ENCODE results near the gene FOXP1. TPM values are rescaled to one million over a fixed set of nuclear protein-coding genes. Genes with fewer than 3 reads are reported as not detected.
A peak's percentile ranks its signal among the peaks of the same experiment; 100 is the strongest.

The FOXP1 gene
- total RNA-seq, 1 donor from 2014 or later = 71.3 TPM

GRCh38 chr3:71074423-71074822 lies 509.1 kb downstream of the FOXP1 start:
- TF ChIP-seq, protein P1, sequence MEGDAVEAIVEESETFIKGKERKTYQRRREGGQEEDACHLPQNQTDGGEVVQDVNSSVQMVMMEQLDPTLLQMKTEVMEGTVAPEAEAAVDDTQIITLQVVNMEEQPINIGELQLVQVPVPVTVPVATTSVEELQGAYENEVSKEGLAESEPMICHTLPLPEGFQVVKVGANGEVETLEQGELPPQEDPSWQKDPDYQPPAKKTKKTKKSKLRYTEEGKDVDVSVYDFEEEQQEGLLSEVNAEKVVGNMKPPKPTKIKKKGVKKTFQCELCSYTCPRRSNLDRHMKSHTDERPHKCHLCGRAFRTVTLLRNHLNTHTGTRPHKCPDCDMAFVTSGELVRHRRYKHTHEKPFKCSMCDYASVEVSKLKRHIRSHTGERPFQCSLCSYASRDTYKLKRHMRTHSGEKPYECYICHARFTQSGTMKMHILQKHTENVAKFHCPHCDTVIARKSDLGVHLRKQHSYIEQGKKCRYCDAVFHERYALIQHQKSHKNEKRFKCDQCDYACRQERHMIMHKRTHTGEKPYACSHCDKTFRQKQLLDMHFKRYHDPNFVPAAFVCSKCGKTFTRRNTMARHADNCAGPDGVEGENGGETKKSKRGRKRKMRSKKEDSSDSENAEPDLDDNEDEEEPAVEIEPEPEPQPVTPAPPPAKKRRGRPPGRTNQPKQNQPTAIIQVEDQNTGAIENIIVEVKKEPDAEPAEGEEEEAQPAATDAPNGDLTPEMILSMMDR (IDR thresholded peaks at IDR 0.05; ENCODE audit: unreplicated experiment) = no peak
- H3K27me3 Mint-ChIP-seq (ENCODE audit: unreplicated experiment) = peaks cover 3% of the 10 kb centered on the region
- no peak overlapping the region for H3K27ac Mint-ChIP-seq (ENCODE audit: unreplicated experiment)
- H3K4me1 Mint-ChIP-seq (ENCODE audit: unreplicated experiment) = peaks cover 28% of the 10 kb centered on the region
- H3K4me3 Mint-ChIP-seq (ENCODE audit: unreplicated experiment) = no peak overlapping the region
- H3K36me3 Mint-ChIP-seq (ENCODE audit: low read depth, unreplicated experiment) = peaks cover 4% of the 10 kb centered on the region
- DNase-seq (ENCODE audit: low spot score) = no peak
- no peaks in the 10 kb centered on the region for H3K9me3 Mint-ChIP-seq (ENCODE audit: unreplicated experiment)

DNA sequence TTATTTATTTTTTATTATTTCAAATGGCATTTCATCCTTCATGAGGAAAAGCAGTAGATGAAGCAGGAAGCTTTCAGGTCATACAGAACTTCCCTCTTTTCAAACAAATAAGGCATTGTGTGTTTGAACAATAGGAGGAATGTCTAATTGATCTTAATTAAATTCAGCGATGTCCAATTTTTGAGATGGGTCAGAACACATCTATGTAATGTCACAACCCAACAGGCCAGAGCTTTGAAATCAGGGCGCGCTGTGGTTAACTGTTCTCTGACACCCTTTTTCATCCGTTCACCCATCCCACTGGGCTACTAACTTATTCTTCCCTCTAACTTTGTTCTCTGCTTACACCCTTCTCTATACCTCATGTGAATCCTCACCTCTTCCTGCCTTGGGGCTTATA lies 510.5 kb downstream of the FOXP1 start:
- DNase-seq (ENCODE audit: low spot score) = no peak
- H3K4me3 Mint-ChIP-seq (ENCODE audit: unreplicated experiment) = no peak overlapping the region
- peaks cover 4% of the 10 kb centered on the region for H3K36me3 Mint-ChIP-seq (ENCODE audit: low read depth, unreplicated experiment)
- TF ChIP-seq, protein P1 (IDR thresholded peaks at IDR 0.05; ENCODE audit: unreplicated experiment) = no peak
- peaks cover 3% of the 10 kb centered on the region for H3K27me3 Mint-ChIP-seq (ENCODE audit: unreplicated experiment)
- H3K9me3 Mint-ChIP-seq (ENCODE audit: unreplicated experiment) = no peaks in the 10 kb centered on the region
- peaks cover 35% of the 10 kb centered on the region for H3K4me1 Mint-ChIP-seq (ENCODE audit: unreplicated experiment)
- no peak overlapping the region for H3K27ac Mint-ChIP-seq (ENCODE audit: unreplicated experiment)

- DNase-seq (ENCODE audit: low spot score) = no peak
- Mint-ChIP-seq H3K27ac (ENCODE audit: unreplicated experiment) (no peak overlapping the region), H3K36me3 (ENCODE audit: low read depth, unreplicated experiment) (peaks cover 4% of the 10 kb centered on the region), H3K4me1 (ENCODE audit: unreplicated experiment) (peaks cover 36% of the 10 kb centered on the region), H3K9me3 (ENCODE audit: unreplicated experiment) (no peaks in the 10 kb centered on the region), H3K27me3 (ENCODE audit: unreplicated experiment) (peaks cover 3% of the 10 kb centered on the region), H3K4me3 (ENCODE audit: unreplicated experiment) (no peak overlapping the region)
- TF ChIP-seq, protein P1 (IDR thresholded peaks at IDR 0.05; ENCODE audit: unreplicated experiment) = no peak
Observed at GRCh38 chr3:71072287-71072686, 511.2 kb downstream of the FOXP1 start.

GRCh38 chr3:71070497-71071463 lies 512.7 kb downstream of the FOXP1 start:
- peaks cover 4% of the 10 kb centered on the region for H3K36me3 Mint-ChIP-seq (ENCODE audit: low read depth, unreplicated experiment)
- peaks cover 3% of the 10 kb centered on the region for H3K27me3 Mint-ChIP-seq (ENCODE audit: unreplicated experiment)
- DNase-seq (ENCODE audit: low spot score) = no peak
- H3K27ac Mint-ChIP-seq (ENCODE audit: unreplicated experiment) = no peak overlapping the region
- TF ChIP-seq, protein P1 (IDR thresholded peaks at IDR 0.05; ENCODE audit: unreplicated experiment) = no peak
- peaks cover 48% of the 10 kb centered on the region for H3K4me1 Mint-ChIP-seq (ENCODE audit: unreplicated experiment)
- no peaks in the 10 kb centered on the region for H3K9me3 Mint-ChIP-seq (ENCODE audit: unreplicated experiment)
- no peak overlapping the region for H3K4me3 Mint-ChIP-seq (ENCODE audit: unreplicated experiment)

- TF ChIP-seq, protein P1 (IDR thresholded peaks at IDR 0.05; ENCODE audit: unreplicated experiment) = peak; percentile 55
- DNase-seq (ENCODE audit: low spot score) = peak; percentile 69
- Mint-ChIP-seq H3K36me3 (ENCODE audit: low read depth, unreplicated experiment) (peaks cover 4% of the 10 kb centered on the region), H3K4me3 (ENCODE audit: unreplicated experiment) (no peak overlapping the region), H3K4me1 (ENCODE audit: unreplicated experiment) (peaks cover 48% of the 10 kb centered on the region), H3K27ac (ENCODE audit: unreplicated experiment) (no peak overlapping the region), H3K27me3 (ENCODE audit: unreplicated experiment) (peaks cover 2% of the 10 kb centered on the region), H3K9me3 (ENCODE audit: unreplicated experiment) (no peaks in the 10 kb centered on the region)
Observed at GRCh38 chr3:71069797-71070196, 513.7 kb downstream of the FOXP1 start.
